HG02840 (cell line): ENCODE data around the gene RNF11.
"Not testable (repeated sequence)": the region's sequence is repeated elsewhere in the genome, so short reads cannot be mapped to it uniquely, and the experiment has no call there.

Experiments
- ATAC-seq: cut with Tn5 transposase; IDR thresholded peaks from one replicate; pipeline ENCODE4 v1.9.1; 2021; ENCODE audit warnings: mild to moderate bottlenecking, moderate library complexity, moderate number of reproducible peaks; ENCODE audit not compliant: unreplicated experiment, low FRiP score

Gene RNF11

GRCh38 chr1:51235673-51236530 is at the start of gene RNF11:
RNF11 (plus strand) TSS chr1:51236273; CDS start chr1:51236757, 484 bp downstream.
- peak; percentile 82 for ATAC-seq

- no peak for ATAC-seq
Measured at GRCh38 chr1:51188230-51188629, 47.8 kb upstream of the RNF11 start.

GRCh38 chr1:51189421-51190073 is 46.5 kb upstream of the RNF11 start:
- no peak for ATAC-seq

GRCh38 chr1:51190961-51191360 is 45.1 kb upstream of the RNF11 start:
- no peak for ATAC-seq

GRCh38 chr1:51192213-51192843 is 43.7 kb upstream of the RNF11 start:
- ATAC-seq, result no peak

- no peak for ATAC-seq
Measured at GRCh38 chr1:51193564-51193963, 42.5 kb upstream of the RNF11 start.

- ATAC-seq, result no peak
Measured at GRCh38 chr1:51203121-51203873, 32.8 kb upstream of the RNF11 start.

GRCh38 chr1:51203874-51204245 is 32.2 kb upstream of the RNF11 start:
- no peak for ATAC-seq

- ATAC-seq, result no peak
Measured at GRCh38 chr1:51210055-51210454, 26.0 kb upstream of the RNF11 start.

- ATAC-seq, result no peak
Measured at GRCh38 chr1:51210676-51211075, 25.4 kb upstream of the RNF11 start.

GRCh38 chr1:51214615-51215131 is 21.4 kb upstream of the RNF11 start:
- no peak for ATAC-seq

GRCh38 chr1:51215169-51215568 is 20.9 kb upstream of the RNF11 start:
- ATAC-seq, result no peak

- ATAC-seq, result no peak
Measured at GRCh38 chr1:51216631-51217030, 19.4 kb upstream of the RNF11 start.

GRCh38 chr1:51217101-51217500 is 19.0 kb upstream of the RNF11 start:
- ATAC-seq, result no peak

- no peak for ATAC-seq
Measured at GRCh38 chr1:51218570-51218969, 17.5 kb upstream of the RNF11 start.

GRCh38 chr1:51219022-51219421 is 17.1 kb upstream of the RNF11 start:
- ATAC-seq, result no peak

GRCh38 chr1:51221529-51221928 is 14.5 kb upstream of the RNF11 start:
- not testable (repeated sequence) for ATAC-seq

- ATAC-seq, result no peak
Measured at GRCh38 chr1:51222136-51222787, 13.8 kb upstream of the RNF11 start.

GRCh38 chr1:51222809-51223208 is 13.3 kb upstream of the RNF11 start:
- no peak for ATAC-seq

GRCh38 chr1:51224255-51224654 is 11.8 kb upstream of the RNF11 start:
- no peak for ATAC-seq
